GM21528 (cell line): ENCODE data around the gene PCAT7.
"Not testable (repeated sequence)": the region's sequence is repeated elsewhere in the genome, so short reads cannot be mapped to it uniquely, and the experiment has no call there.

Source experiments
- ATAC-seq: cut with Tn5 transposase; IDR thresholded peaks from one replicate; pipeline ENCODE4 v1.9.1; 2021; ENCODE audit warnings: mild to moderate bottlenecking, moderate library complexity; ENCODE audit not compliant: unreplicated experiment, low FRiP score

The PCAT7 gene

DNA sequence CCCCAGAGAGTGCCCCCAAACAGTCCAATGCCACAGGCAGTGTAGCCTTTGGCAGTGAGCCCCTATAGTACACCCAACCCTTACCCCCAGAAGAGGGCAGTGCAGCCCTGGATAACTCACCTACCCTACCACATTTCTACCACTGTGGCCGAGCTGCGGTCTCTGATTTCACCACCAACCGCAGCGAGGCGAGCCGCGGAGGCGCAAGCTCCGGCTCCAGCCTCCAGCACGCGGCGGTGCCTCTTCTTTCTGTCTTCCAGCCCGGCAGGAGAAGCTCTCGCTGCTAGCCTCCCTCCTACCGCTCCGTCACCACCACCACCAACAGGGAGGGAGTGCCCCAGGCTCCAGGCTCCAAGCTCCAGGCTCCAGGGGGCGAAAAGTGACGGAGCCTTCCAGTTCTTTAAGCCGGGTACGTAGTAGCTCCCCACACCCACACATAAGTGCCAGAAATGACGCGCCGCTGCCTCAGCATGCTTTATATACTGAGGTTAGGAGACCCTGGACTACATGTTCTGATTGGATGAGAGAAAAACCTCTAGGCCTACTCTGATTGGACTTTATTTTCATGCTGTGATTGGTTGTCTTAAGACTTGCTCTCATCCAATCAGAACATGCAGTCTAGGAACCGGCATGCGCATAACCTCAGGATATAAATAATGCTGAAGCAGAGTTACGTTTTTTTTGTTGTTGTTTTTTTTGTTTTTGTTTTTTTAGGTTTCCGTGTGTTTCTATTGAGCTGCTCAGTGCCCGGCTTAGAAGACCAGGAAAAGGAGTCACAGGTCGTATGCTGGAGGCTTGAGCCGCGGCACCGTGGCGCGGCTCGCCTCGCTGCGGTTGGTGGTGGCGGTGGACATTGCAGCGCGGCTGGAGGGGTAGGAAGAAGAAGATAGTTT lies at the start of gene PCAT7:
Gene PCAT7, plus strand, starts transcription at position 645 of the 893 bp plus-strand sequence.
- no peak for ATAC-seq

DNA sequence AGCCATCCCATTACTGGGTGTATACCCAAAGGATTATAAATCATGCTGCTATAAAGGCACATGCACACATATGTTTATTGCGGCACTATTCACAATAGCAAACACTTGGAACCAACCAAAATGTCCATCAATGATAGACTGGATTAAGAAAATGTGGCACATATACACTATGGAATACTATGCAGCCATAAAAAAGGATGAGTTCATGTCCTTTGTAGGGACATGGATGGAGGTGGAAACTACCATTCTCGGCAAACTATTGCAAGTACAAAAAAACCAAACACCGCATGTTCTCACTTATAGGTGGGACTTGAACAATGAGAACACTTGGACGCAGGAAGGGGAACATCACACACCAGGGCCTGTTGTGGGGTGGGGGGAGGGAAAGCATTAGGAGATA lies 48.5 kb upstream of the PCAT7 start:
- not testable (repeated sequence) for ATAC-seq

GRCh38 chr9:94507531-94508258 lies 47.2 kb upstream of the PCAT7 start:
- no peak for ATAC-seq

GRCh38 chr9:94511134-94511954 lies 43.5 kb upstream of the PCAT7 start:
- no peak for ATAC-seq

DNA sequence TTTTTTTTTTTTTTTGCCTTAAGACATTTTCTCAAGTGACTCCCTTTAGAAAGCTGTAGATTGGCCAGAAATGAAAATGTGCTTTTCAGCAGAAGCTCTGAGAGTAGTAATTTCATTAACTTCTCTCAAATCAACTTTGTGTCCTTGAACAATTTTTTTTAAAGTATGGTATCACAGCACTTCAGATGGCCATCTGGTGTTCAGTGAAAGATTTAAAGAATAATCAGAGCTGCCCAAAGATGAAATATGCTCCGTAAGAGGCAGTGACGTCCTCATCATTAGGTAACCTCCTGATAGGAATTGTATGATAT lies 43.0 kb upstream of the PCAT7 start:
- no peak for ATAC-seq

- ATAC-seq: no peak
Observed at GRCh38 chr9:94514722-94515121, 40.2 kb upstream of the PCAT7 start.

- ATAC-seq: no peak
Observed at GRCh38 chr9:94517254-94517653, 37.6 kb upstream of the PCAT7 start.

DNA sequence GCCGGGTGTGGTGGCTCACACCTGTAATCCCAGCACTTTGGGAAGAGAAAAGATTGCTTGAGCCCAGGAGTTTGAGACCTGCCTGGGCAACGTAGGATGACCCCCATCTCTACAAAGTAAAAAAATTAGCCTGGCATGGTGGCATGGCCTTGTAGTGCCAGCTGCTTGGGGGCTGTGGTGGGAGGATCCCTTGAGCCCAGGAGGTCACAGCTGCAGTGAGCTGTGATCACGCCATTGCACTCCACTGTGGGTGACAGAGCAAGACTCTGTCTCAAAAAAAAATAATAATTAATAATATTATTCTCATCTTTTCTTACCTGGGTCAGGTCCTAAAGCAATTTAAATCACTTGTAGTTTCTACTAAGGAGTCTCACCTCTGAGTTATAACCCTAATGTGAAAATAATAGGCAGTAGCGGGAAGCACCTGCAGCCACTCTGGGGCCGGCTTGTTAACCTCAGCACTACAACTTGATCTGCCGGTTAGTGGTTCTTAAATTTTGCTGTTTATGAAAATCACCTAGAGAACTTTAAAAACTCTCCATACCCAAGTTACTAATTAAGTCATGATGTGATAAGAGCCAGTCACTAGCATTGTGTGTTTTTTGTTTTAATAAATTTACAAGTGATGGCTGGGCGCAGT lies 29.4 kb upstream of the PCAT7 start:
- ATAC-seq: no peak

DNA sequence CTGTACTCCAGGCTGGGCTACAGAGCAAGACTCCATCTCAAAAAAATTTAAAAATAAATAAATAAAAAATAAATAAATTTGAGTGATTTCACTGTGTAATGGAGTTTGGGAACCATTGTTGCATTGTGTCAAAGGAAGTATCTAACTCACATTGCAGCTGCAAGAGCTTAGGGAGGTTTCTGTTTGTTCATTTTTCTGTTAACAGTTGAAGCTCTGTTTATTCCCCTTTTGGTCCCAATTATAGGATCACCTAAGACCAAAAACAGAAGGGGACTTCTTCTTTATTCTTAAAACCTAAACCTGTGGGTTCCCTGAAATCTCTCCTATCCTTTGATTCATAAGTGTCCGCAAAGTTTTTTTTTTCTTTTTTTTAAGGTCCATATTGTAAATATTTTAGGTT lies 28.6 kb upstream of the PCAT7 start:
- ATAC-seq: no peak

GRCh38 chr9:94526951-94527350 lies 27.9 kb upstream of the PCAT7 start:
- ATAC-seq: no peak

- ATAC-seq: no peak
Observed at GRCh38 chr9:94528886-94529285, 26.0 kb upstream of the PCAT7 start.

DNA sequence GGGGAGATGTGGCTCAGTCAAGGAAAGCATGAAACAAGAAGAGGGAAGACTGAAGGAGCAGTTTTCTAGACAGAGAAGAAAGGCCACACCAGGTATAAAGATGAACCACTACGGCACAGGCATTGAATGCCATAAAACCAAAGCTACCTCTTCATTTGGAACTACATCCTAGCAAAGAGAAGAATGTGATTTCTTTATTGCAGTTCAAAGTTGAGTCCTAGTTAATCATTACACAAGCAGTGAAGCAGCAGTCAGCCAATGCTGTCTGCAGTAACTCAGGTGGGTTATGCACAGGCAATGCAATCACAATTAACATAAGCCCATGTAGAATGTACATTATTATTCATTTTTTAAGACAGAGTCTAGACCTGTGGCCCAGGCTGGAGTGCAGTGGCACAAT lies 21.7 kb upstream of the PCAT7 start:
- ATAC-seq: no peak

GRCh38 chr9:94533601-94534000 lies 21.3 kb upstream of the PCAT7 start:
- ATAC-seq: no peak

DNA sequence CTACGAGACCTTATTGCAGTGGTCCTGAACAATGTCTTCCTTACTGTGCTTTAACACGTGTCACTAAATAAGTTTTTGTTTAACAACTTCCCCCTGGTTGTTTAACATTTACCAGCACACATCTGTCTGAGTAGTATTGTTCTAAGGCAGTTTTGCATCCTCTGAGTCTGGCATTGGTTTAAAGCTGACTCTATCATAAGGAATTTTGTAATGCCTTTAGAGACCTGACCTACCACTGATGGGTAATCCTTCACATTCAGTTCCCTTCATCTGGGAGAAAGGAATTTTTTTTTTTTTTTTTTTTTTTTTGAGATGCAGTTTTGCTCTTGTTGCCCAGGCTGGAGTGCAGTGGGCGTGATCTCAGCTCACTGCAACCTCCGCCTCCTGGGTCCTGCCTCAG lies 20.0 kb upstream of the PCAT7 start:
- ATAC-seq: no peak

- no peak for ATAC-seq
Observed at GRCh38 chr9:94538908-94539307, 16.0 kb upstream of the PCAT7 start.

DNA sequence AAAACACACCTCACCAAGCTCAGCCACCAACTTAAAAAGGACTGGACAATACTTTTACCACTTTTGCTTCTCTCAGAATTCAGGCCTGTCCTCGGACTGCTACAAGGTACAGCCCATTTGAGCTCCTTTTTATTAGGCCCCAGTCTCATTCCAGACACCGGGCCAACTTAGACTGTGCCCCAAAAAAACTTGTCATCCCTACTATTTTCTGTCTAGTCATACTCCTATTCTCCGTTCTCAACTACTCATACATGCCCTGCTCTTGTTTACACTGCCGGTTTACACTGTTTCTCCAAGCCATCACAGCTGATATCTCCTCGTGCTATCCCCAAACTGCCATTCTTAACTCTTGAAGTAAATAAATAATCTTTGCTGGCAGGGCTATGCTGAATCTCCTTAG lies 10.5 kb upstream of the PCAT7 start:
- not testable (repeated sequence) for ATAC-seq

GRCh38 chr9:94545940-94546339 lies 8.9 kb upstream of the PCAT7 start:
- ATAC-seq: no peak

DNA sequence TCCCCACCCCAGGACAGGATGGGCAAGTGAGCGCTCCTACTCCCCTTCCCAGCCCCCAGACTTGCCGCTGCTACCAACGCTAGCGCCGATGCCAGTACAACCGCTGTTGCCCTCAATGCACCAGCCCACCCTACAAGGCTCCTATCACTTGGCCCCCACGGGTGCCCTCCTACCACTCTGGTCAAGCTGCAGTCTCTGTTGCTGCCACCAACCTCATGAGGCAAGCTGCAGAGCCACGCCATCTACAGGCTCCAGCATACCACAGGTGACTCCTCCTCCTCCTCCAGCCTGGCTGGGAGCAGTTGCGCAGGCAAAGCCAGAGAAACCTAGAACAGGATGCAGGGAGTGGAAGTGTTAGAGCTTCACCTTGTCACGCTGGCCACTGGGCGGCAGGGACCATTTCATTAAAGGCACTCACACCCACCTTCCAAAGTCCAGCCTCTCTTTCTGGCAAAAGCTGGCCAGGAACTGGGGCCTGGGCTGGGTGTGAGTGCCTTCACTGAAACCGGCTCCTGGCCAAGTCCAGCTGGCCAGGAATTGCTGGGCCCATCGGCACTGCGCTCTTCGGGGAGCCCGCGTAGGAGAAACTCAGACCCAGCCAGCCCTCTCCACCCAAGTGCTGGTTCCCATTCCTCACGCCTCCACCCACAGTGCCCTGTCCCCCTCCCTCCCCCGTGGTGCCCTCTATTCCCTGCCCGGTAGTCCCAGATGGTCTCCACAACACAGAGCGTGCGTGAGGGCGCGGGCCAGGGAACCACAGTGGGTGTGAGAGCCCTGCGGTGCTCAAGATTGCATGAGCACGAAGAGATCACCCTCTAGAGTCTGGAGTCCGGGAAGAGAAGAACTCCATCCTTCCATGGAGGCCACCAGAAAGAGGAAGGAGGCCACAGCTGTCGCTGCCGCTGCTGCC lies 1.6 kb upstream of the PCAT7 start:
- ATAC-seq: no peak

DNA sequence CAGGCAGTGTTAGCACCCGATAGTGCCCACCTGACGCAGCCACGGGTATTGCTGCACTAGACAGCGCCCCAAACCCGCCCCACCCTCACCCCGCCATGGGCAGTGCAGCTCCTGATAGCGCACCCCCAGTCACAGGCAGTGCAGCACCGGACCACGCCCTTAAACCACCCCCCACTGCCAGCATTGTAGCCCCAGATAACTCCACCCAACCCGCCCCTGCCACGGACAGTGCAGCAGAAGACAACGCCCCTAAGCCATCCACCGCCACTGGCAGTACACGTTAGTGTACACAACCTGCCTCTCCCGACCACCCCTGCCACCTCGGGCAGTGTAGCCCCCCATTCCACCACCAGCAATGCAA lies 825 bp upstream of the PCAT7 start:
- no peak for ATAC-seq

- no peak for ATAC-seq
Observed at GRCh38 chr9:94557376-94557775, 2.5 kb downstream of the PCAT7 start.
